Measurements from ENCODE around the gene GAL. TPM values are rescaled to one million over a fixed set of nuclear protein-coding genes. Genes with fewer than 3 reads are reported as not detected.
A peak's percentile ranks its signal among the peaks of the same experiment; 100 is the strongest.

The GAL gene
- total and polyA plus RNA-seq, 4 experiments from 2014 or later, result not detected

- H3K4me1 Mint-ChIP-seq, result peaks cover 18 to 39% (median 22%) of the 10 kb centered on the region in 4 donors
- peaks cover 20 to 22% of the 10 kb centered on the region in 2 donors for H3K27me3 Mint-ChIP-seq
- H3K9me3 Mint-ChIP-seq, result peaks cover 0 to 2% (median 0%) of the 10 kb centered on the region in 8 donors
- Histone ChIP-seq H3K36me3 (ENCODE audit: insufficient read depth, low read length) (no peaks in the 10 kb centered on the region), H3K27me3 (ENCODE audit: insufficient read depth, low read length) (peaks cover 5% of the 10 kb centered on the region), H3K4me1 (ENCODE audit: insufficient read depth, low read length) (peaks cover 21% of the 10 kb centered on the region), H3K4me3 (ENCODE audit: low read length in 2 of 2) (peak overlapping the region in 1 of 2 donors; percentile 19), H3K9me3 (ENCODE audit: control insufficient read depth in 1 of 2, low read length in 2 of 2) (no peaks in the 10 kb centered on the region), H3K27ac (ENCODE audit: low read depth, low read length) (no peak overlapping the region)
- intact Hi-C loops (cut with micrococcal nuclease), result no loop called here
- no peak for DNase-seq
- H3K36me3 Mint-ChIP-seq, result no peaks in the 10 kb centered on the region
- H3K27ac Mint-ChIP-seq, result peak overlapping the region in 2 of 7 donors; percentile 12 to 31
- H3K4me3 Mint-ChIP-seq, result peak overlapping the region in 7 of 8 donors; percentile 8 to 87 (median 69)
- ChIA-PET POLR2A (ENCODE audit: partially characterized antibody) (no interaction called here), CTCF (ENCODE audit: partially characterized antibody) (interaction anchor here (0.9 kb wide), 1 partner anchor 16 kb away, joined by 3 read pairs; no protein-coding TSS in a partner anchor)
Measured at GRCh38 chr11:68689737-68690625, 5.6 kb downstream of the GAL start.

DNA sequence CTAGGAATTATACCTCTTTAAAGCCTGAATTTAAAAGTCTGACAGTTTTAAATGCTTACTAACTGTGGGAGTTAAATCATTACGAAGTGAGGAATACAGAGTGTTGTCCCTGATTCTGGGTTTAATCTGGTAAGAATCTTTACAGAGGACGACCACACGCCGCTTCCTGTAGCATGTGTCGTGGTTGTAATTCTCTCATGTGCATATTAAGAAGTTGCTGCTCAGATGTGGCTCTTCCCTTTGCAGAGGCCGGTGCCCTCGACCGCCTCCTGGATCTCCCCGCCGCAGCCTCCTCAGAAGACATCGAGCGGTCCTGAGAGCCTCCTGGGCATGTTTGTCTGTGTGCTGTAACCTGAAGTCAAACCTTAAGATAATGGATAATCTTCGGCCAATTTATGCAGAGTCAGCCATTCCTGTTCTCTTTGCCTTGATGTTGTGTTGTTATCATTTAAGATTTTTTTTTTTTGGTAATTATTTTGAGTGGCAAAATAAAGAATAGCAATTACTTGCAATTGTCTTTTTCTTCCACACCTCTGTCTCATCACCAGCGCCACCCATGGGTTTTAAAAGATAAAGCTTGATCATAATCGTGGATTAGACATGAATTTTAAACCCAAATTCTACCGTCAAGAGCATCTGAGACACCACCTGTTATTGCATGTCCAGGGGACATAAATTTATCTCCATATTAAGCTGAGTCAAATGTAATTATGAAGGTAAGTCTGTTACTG lies 6.5 kb downstream of the GAL start:
- peaks cover 15 to 19% of the 10 kb centered on the region in 2 donors for H3K27me3 Mint-ChIP-seq
- Histone ChIP-seq H3K27me3 (ENCODE audit: insufficient read depth, low read length) (no peaks in the 10 kb centered on the region), H3K36me3 (ENCODE audit: insufficient read depth, low read length) (no peaks in the 10 kb centered on the region), H3K4me3 (ENCODE audit: low read length in 2 of 2) (peak overlapping the region in 1 of 2 donors; percentile 19), H3K27ac (ENCODE audit: low read depth, low read length) (no peak overlapping the region), H3K4me1 (ENCODE audit: insufficient read depth, low read length) (peaks cover 21% of the 10 kb centered on the region), H3K9me3 (ENCODE audit: control insufficient read depth in 1 of 2, low read length in 2 of 2) (no peaks in the 10 kb centered on the region)
- intact Hi-C loops (cut with micrococcal nuclease), result no loop called here
- H3K9me3 Mint-ChIP-seq, result peaks cover 0 to 5% (median 1%) of the 10 kb centered on the region in 8 donors
- peaks cover 18 to 30% (median 22%) of the 10 kb centered on the region in 4 donors for H3K4me1 Mint-ChIP-seq
- peak in 4 of 5 donors; percentile 41 to 56 (median 48) for DNase-seq
- CTCF ChIA-PET (ENCODE audit: partially characterized antibody), result interaction anchor here (0.9 kb wide), 1 partner anchor 17 kb away, joined by 3 read pairs; no protein-coding TSS in a partner anchor
- POLR2A ChIA-PET (ENCODE audit: partially characterized antibody), result no interaction called here
- no peaks in the 10 kb centered on the region for H3K36me3 Mint-ChIP-seq
- peak overlapping the region in 7 of 8 donors; percentile 63 to 87 (median 77) for H3K4me3 Mint-ChIP-seq
- H3K27ac Mint-ChIP-seq, result peak overlapping the region in 5 of 7 donors; percentile 31 to 77 (median 56)

GRCh38 chr11:68691402-68691784 lies 7.0 kb downstream of the GAL start:
- Histone ChIP-seq H3K27me3 (ENCODE audit: insufficient read depth, low read length) (no peaks in the 10 kb centered on the region), H3K4me3 (ENCODE audit: low read length in 2 of 2) (no peak overlapping the region), H3K4me1 (ENCODE audit: insufficient read depth, low read length) (peaks cover 21% of the 10 kb centered on the region), H3K36me3 (ENCODE audit: insufficient read depth, low read length) (no peaks in the 10 kb centered on the region), H3K27ac (ENCODE audit: low read depth, low read length) (no peak overlapping the region), H3K9me3 (ENCODE audit: control insufficient read depth in 1 of 2, low read length in 2 of 2) (peaks cover 0 to 2% of the 10 kb centered on the region in 2 donors)
- CTCF ChIA-PET (ENCODE audit: partially characterized antibody), result no interaction called here
- Mint-ChIP-seq H3K27ac (no peak overlapping the region), H3K4me1 (peaks cover 18 to 27% (median 22%) of the 10 kb centered on the region in 4 donors), H3K27me3 (peaks cover 10 to 13% of the 10 kb centered on the region in 2 donors), H3K4me3 (peak overlapping the region in 1 of 8 donors; percentile 77), H3K36me3 (peaks cover 0 to under 1% of the 10 kb centered on the region in 2 donors), H3K9me3 (peaks cover 0 to 10% (median 4%) of the 10 kb centered on the region in 8 donors)
- POLR2A ChIA-PET (ENCODE audit: partially characterized antibody), result no interaction called here
- intact Hi-C loops (cut with micrococcal nuclease), result no loop called here
- DNase-seq, result no peak

DNA sequence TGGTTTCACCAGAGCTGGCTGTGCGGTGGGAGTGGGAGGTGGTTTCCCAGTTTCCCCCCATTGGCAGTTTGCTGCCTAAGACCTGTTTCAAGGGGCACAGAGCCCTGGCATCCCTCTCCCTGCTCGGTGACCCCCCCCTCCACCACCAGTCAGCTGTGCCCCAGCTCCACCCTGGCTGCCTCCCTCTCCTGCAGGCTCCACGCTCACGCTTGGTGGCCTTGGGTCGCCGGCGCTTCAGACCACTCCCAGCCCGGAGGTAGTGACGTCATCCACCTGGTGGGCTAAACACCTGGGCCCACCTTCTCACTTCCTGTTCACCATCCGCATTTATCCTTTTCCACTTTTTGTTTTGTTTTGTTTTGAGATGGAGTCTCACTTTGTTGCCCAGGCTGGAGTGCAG lies 7.8 kb downstream of the GAL start:
- no peak for DNase-seq
- Mint-ChIP-seq H3K4me1 (peaks cover 18 to 27% (median 22%) of the 10 kb centered on the region in 4 donors), H3K27me3 (peaks cover 4 to 11% of the 10 kb centered on the region in 2 donors), H3K36me3 (peaks cover 0 to 2% of the 10 kb centered on the region in 2 donors), H3K9me3 (peaks cover 0 to 13% (median 8%) of the 10 kb centered on the region in 8 donors), H3K4me3 (no peak overlapping the region), H3K27ac (no peak overlapping the region)
- intact Hi-C loops (cut with micrococcal nuclease), result no loop called here
- CTCF ChIA-PET (ENCODE audit: partially characterized antibody), result no interaction called here
- H3K4me3 ChIP-seq (ENCODE audit: low read length in 2 of 2), result no peak overlapping the region
- H3K36me3 ChIP-seq (ENCODE audit: insufficient read depth, low read length), result no peaks in the 10 kb centered on the region
- H3K9me3 ChIP-seq (ENCODE audit: control insufficient read depth in 1 of 2, low read length in 2 of 2), result peaks cover 0 to 6% of the 10 kb centered on the region in 2 donors
- H3K27me3 ChIP-seq (ENCODE audit: insufficient read depth, low read length), result no peaks in the 10 kb centered on the region
- POLR2A ChIA-PET (ENCODE audit: partially characterized antibody), result no interaction called here
- no peak overlapping the region for H3K27ac ChIP-seq (ENCODE audit: low read depth, low read length)
- H3K4me1 ChIP-seq (ENCODE audit: insufficient read depth, low read length), result peaks cover 21% of the 10 kb centered on the region

DNA sequence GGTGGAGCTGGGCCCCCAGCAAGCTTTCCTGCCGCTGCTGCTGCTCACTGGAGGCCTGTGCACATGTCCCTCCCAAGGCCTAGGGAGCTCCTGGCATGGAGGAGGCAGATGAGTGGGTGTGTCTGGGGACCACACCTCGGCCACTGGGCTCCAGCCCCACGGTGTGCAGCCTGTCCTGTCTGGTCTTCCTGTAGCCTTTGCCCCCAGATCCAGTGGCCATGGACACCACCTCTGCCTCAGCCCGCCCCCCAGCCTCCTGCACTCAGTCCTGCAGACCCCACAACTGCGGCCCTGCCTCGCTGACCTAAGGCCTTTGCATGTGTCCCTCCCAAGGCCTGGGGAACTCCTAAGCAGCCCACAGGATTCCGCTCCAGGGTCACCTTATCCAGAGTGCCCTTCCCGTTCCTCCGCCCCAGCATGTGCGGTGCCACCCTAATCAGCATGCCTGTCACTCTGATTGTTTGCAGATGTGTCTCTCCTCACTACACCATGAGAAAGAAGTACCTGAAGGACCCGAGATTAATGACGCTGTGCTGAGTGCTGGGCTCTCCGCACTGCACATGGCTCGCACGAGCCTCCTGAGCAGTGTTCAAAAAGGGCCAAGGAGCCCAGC lies 8.6 kb downstream of the GAL start:
- peaks cover 0 to 19% (median 12%) of the 10 kb centered on the region in 8 donors for H3K9me3 Mint-ChIP-seq
- peaks cover 0 to 2% of the 10 kb centered on the region in 2 donors for H3K36me3 Mint-ChIP-seq
- Histone ChIP-seq H3K4me1 (ENCODE audit: insufficient read depth, low read length) (peaks cover 21% of the 10 kb centered on the region), H3K9me3 (ENCODE audit: control insufficient read depth in 1 of 2, low read length in 2 of 2) (peaks cover 0 to 6% of the 10 kb centered on the region in 2 donors), H3K27me3 (ENCODE audit: insufficient read depth, low read length) (no peaks in the 10 kb centered on the region), H3K4me3 (ENCODE audit: low read length in 2 of 2) (no peak overlapping the region), H3K36me3 (ENCODE audit: insufficient read depth, low read length) (no peaks in the 10 kb centered on the region), H3K27ac (ENCODE audit: low read depth, low read length) (no peak overlapping the region)
- no peak overlapping the region for H3K4me3 Mint-ChIP-seq
- ChIA-PET POLR2A (ENCODE audit: partially characterized antibody) (no interaction called here), CTCF (ENCODE audit: partially characterized antibody) (no interaction called here)
- DNase-seq, result no peak
- peaks cover 18 to 27% (median 22%) of the 10 kb centered on the region in 4 donors for H3K4me1 Mint-ChIP-seq
- H3K27ac Mint-ChIP-seq, result peak overlapping the region in 1 of 7 donors; percentile 31
- H3K27me3 Mint-ChIP-seq, result peaks cover 7 to 9% of the 10 kb centered on the region in 2 donors
- intact Hi-C loops (cut with micrococcal nuclease), result no loop called here

DNA sequence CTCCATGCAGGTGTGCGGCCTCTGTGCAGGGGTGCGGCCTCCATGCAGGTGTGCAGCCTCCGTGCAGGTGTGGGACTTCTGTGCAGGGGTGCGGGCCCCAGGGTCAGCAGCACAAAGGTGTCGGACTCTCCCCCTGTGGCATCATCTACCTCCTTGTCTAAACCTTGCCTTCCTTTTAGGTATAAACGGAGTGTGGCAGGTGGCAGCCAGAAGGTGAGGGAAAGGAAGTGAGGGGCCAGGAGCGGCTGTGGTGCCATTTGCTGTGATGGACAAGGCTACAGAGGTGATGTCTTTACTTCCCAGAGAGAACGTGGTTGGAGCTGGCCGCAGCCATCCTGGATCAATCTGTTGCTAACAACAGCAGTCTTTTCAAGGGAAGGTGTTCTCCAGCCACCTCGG lies 9.1 kb downstream of the GAL start:
- no peak overlapping the region for H3K27ac Mint-ChIP-seq
- H3K27me3 Mint-ChIP-seq, result peaks cover 7 to 9% of the 10 kb centered on the region in 2 donors
- H3K9me3 Mint-ChIP-seq, result peaks cover 0 to 19% (median 12%) of the 10 kb centered on the region in 8 donors
- peaks cover 18 to 27% (median 22%) of the 10 kb centered on the region in 4 donors for H3K4me1 Mint-ChIP-seq
- Histone ChIP-seq H3K4me3 (ENCODE audit: low read length in 2 of 2) (no peak overlapping the region), H3K9me3 (ENCODE audit: control insufficient read depth in 1 of 2, low read length in 2 of 2) (peaks cover 0 to 6% of the 10 kb centered on the region in 2 donors), H3K36me3 (ENCODE audit: insufficient read depth, low read length) (no peaks in the 10 kb centered on the region), H3K27ac (ENCODE audit: low read depth, low read length) (no peak overlapping the region), H3K4me1 (ENCODE audit: insufficient read depth, low read length) (peaks cover 21% of the 10 kb centered on the region), H3K27me3 (ENCODE audit: insufficient read depth, low read length) (no peaks in the 10 kb centered on the region)
- intact Hi-C loops (cut with micrococcal nuclease), result no loop called here
- DNase-seq, result no peak
- ChIA-PET POLR2A (ENCODE audit: partially characterized antibody) (no interaction called here), CTCF (ENCODE audit: partially characterized antibody) (no interaction called here)
- H3K4me3 Mint-ChIP-seq, result no peak overlapping the region
- H3K36me3 Mint-ChIP-seq, result peaks cover 0 to 2% of the 10 kb centered on the region in 2 donors
